Fibroblast of skin of abdomen (primary cell): ENCODE measurements around the gene NUCB2.

Source experiments
- DNase-seq: peaks from one replicate; pipeline ENCODE4 v3.0.0-alpha.2; 2013

The NUCB2 gene

DNA sequence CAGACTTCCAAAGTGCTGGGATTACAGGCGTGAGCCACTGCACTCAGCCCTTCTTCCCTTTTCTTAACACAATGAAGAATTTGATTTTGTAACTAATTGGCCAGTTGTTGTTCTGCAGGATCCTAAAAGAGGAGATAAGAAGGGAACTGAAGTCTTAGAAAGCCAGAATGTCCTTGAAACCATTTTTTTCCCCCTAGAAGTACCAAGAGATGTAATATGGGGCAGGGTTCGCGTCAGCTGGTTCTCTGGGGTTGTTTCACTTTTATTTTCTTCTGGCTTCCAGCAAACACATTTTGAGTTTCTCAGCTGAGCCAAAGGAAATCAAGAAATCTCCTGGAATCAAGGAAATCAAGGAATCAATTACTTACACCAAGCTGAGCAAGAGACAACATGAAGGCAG is 7.6 kb upstream of the NUCB2 start:
- no peak for DNase-seq

- no peak for DNase-seq
Observed at GRCh38 chr11:17272801-17273200, 3.7 kb upstream of the NUCB2 start.

DNA sequence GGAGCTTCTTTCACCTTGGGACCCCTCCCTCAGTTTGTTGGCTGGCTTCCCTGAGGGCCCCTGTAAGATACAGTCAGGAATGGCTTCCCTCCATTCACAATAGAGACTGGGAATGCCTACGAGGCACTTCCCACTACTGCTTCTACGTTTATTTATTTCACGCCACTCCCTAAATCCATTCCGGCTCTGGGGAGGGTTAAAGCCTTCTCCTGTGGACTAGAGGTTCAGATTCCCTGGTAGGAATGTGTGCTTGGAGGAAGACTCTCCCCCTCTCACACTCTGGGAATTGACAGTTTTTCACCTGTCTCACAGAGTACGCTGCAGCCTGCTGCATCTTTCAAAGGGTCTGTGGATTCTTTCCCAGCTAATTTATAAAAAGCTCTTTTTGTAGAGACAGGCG is 3.3 kb upstream of the NUCB2 start:
- DNase-seq: no peak

GRCh38 chr11:17273668-17274282 is 2.8 kb upstream of the NUCB2 start:
- no peak for DNase-seq

- DNase-seq: no peak
Observed at GRCh38 chr11:17275400-17276235, 921 bp upstream of the NUCB2 start.

GRCh38 chr11:17277024-17277584 is 565 bp downstream of the NUCB2 start:
- peak; percentile 38 for DNase-seq

DNA sequence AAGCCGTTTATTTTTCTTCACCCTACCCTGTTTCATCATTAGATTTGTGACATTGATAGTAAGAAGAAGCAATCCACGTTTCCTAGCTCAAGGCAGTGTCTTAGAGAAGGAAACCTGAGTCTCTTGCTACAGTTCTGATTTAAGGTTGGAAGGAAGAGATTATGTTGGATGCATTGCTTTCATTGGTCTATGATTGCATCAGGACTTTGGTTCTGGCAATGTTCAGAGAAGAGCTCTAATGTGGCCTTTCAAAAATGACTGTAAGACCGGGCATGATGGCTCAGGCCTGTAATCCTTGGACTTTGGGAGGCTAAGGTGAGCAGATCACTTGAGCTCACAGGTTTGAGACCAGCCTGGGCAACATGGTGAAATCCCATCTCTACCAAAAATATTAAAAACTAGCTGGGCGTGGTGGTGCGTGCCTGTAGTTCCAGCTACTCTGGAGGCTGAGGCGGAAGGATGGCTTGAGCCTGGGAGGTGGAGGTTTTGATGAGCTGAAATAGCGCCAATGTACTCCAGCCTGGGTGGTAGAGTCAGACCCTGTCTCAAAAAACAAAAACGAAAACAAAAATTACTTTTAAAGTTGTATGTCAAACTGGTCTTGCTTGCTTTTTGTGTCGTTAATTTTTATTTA is 4.1 kb downstream of the NUCB2 start:
- DNase-seq: peak; percentile 12

- DNase-seq: no peak
Observed at GRCh38 chr11:17286332-17286731, 9.8 kb downstream of the NUCB2 start.

GRCh38 chr11:17287058-17287457 is 10.5 kb downstream of the NUCB2 start:
- DNase-seq: no peak

DNA sequence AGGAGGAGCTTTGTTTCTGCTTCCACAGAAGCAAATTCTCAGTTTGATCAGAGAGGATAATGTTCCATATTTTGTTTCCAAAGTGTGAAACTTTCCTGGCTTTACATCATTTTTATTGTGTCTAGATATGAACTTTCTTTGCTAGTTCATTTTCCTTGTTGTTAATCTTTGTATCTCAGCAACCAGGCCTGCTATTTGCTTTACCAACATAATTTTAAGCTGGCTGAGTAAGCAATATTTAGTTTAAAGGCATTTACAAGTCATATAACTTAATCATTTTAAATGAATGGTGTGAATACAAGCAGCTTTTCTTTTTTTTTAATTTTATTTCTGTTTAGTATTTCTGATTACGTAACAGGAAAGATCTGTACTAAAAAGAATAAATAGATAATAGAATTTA is 15.2 kb downstream of the NUCB2 start:
- no peak for DNase-seq

GRCh38 chr11:17293311-17293710 is 16.8 kb downstream of the NUCB2 start:
- DNase-seq: no peak

DNA sequence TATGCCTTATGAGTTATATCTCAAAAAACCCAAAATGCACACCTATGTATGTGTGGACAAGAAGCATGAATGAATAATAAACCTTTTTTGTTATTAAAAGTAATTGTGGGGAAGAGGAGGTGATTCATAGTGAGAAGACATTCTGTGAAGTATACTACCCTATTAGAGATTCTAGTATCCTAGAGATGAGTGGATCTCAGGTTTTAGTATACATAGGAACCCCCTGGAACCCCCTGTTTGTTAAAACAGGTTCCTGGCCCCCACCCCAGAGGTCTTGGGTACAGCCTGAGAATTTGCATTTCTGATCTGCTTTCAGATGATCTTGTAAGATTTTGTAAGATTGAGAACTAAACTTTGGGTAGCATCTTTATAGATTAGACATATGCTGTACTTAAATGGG is 17.5 kb downstream of the NUCB2 start:
- no peak for DNase-seq

- DNase-seq: peak; percentile 39
Observed at GRCh38 chr11:17296852-17297559, 20.5 kb downstream of the NUCB2 start.

DNA sequence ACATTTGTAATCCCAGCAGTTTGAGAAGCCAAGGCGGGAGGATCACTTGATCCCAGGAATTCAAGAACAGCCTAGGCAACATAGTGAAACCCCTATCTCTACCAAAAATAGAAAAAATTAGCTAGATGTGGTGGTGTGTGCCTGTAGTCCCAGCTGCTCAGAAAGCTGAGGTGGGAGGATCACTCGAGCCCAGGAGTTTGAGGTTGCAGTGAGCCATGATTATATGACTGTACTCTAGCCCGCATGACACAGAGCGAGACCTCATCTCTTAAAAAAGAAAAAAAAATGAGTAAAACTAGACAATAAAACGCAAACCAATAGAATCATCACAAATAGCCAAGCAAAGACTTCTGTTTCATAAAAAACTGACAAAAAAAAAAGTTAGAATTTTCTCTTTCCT is 21.8 kb downstream of the NUCB2 start:
- DNase-seq: no peak

DNA sequence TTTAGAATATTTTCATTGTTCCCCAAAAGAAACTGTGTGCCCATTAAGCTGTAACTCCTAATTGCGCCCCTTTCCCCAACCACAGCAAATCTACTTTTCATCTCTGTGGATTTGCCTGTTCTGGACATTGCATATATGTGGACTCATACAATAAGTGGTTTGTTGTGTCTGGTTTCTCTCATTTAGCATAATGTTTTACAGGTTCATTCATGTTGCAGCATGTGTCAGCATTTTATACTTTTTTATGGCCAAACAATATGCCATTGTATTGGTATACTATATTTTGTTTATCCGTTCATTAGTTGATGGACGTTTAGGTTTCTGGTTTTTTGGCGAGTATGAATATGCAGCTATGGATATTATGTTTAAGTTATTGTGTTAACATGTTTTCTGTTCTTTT is 23.8 kb downstream of the NUCB2 start:
- DNase-seq: no peak

GRCh38 chr11:17313349-17314231 is 37.1 kb downstream of the NUCB2 start:
- no peak for DNase-seq

- peak; percentile 79 for DNase-seq
Observed at GRCh38 chr11:17314232-17314547, 37.7 kb downstream of the NUCB2 start.

GRCh38 chr11:17314904-17315426 is 38.4 kb downstream of the NUCB2 start:
- DNase-seq: no peak

DNA sequence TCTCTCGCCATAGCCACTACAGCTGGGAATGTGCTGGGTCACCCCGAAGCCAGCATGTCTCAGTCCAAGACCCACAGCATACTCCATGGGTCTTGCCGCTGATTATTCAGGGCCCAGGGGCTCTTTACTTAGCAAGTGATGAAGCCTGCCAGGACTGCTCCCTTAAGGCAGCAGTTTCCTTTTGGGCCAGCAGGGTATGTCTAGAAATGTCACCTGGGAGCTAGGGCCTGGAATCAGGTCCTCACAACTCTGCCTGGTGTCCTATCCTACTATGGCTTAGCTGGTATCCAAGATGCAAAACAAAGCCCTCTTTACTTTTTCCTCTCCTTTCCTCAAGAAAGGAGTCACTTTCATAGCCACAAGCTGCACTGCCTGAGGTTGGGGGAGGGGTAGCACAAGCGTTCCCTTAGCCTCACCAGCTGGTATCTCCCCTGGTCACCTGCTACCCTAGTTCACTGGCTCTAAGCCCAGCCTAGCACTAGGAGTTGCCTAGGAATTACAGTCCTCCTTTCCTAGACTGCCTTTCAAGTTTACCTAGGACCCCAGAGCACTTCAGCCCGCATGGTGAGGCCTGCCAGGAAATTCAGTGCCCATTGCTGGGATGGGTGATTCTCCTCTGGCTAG is 52.4 kb downstream of the NUCB2 start:
- DNase-seq: no peak

DNA sequence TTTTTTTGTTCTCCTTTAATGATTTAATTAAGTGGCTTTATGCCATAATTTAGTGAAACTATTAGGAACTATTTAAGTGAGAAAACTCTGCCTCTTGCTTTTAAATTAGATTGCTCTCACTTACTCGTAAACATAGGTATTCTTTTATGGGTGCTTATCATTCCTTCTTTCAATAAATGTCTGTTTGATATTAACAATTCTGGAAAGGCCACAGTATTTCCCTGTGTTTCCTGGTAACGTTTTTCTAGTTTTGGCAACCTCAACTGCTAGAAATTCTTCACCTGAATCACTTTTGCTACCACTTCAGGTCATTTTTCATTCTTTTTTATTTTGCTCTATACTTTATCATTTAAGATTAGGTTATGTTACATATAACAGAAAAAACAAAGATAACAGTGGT is 55.1 kb downstream of the NUCB2 start:
- no peak for DNase-seq
